Measurements from ENCODE around the gene ZNF460. TPM values are rescaled to one million over a fixed set of nuclear protein-coding genes. Genes with fewer than 3 reads are reported as not detected.
"Not testable (repeated sequence)": the region's sequence is repeated elsewhere in the genome, so short reads cannot be mapped to it uniquely, and the experiment has no call there.

ZNF460 gene
- total RNA-seq, 2 experiments from 2014 or later = 58.2 to 67.1 TPM

DNA sequence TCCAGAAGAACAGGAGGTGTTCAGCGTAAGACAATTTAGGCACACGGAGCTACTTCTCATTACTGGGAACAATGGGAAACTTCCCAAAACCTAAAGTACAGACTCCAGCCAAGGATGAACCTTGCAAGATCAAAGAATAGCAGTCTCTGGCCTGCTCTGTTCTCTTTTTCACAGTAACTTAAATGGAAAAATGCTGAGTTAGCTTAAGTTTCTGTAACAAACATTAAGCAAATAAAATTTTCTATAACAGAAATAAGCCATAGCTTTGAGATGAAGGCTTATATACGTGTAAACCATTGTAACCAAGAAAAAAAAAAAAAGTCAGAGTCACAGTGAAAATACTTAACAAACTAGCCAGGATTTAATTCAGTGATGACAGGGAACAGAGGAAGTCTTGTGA is 18.2 kb upstream of the ZNF460 start:
- no peaks in the 10 kb centered on the region for H3K4me1 Mint-ChIP-seq
- no peak overlapping the region for H3K27ac Mint-ChIP-seq
- POLR2A ChIA-PET = no interaction called here
- H3K36me3 Mint-ChIP-seq = peaks cover 60% of the 10 kb centered on the region
- no peak for ATAC-seq (ENCODE audit: low read depth)
- H3K9me3 Mint-ChIP-seq = peaks cover 17% of the 10 kb centered on the region
- H3K4me3 Mint-ChIP-seq = no peak overlapping the region
- no peak for DNase-seq
- no peaks in the 10 kb centered on the region for H3K27me3 Mint-ChIP-seq

DNA sequence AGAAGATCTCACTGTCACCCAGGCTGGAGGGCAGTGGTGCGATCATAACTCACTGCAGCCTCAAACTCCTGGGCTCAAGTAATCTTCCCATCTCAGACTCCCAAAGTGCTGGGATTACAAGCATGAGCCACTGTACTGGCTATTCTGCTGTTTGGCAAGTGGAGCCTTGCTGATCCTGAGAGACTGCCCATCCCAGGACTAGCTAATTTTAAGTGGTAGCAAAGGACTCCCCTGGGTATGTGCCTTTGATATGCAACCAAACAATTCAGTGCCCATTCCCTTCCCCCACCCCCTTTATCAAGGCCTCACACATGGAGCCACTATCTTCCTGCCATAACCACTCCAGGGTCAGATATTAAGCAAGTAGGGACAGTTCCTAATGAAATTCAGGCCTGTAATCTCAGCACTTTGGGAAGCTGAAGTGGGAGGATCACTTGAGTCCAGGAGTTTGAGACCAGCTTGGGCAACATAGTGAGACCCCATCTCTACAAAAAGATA is 17.0 kb upstream of the ZNF460 start:
- ATAC-seq (ENCODE audit: low read depth) = no peak
- Mint-ChIP-seq H3K27me3 (no peaks in the 10 kb centered on the region), H3K9me3 (peaks cover 17% of the 10 kb centered on the region), H3K27ac (no peak overlapping the region), H3K36me3 (peaks cover 57% of the 10 kb centered on the region), H3K4me1 (no peaks in the 10 kb centered on the region), H3K4me3 (no peak overlapping the region)
- no peak for DNase-seq
- POLR2A ChIA-PET = no interaction called here

GRCh38 chr19:57267291-57267690 is 13.0 kb upstream of the ZNF460 start:
- Mint-ChIP-seq H3K27ac (no peak overlapping the region), H3K4me3 (no peak overlapping the region), H3K9me3 (peaks cover 14% of the 10 kb centered on the region), H3K36me3 (peaks cover 38% of the 10 kb centered on the region), H3K4me1 (peaks cover 1% of the 10 kb centered on the region), H3K27me3 (no peaks in the 10 kb centered on the region)
- POLR2A ChIA-PET = no interaction called here
- DNase-seq (no peak), ATAC-seq (ENCODE audit: low read depth) (no peak)

DNA sequence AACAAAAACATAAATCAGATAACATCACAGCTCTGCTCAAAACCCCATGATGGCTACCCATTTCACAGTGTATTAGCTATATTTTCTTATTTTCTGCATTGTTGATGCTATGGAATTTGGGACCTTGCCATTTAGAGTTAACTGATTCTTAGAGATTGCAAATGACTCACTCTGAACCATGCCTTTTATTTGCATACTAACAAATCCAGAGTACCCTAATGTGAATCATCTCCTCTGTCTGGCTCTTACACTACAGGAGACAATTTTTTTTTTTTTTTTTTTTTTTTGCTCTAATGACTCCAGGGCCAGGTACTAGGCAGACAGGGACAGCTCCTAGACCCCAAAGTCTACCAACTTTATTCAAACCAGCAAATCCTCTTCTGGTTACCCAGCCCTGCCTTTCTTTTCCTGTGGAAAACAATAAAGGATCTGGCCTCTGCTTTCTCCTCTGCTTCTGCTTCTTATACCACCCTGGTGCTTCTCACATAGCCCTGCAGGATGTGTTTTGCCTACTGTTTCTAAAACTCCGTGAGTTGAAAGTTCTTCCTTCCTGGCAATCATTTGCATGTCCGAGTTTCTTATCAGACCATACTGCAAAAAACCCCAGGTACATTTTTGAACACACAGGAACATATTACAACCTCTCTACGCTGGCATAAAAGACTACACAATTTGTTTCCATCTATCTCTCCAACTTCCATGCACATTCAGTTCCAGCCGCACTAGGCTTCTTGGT is 10.6 kb upstream of the ZNF460 start:
- Mint-ChIP-seq H3K4me3 (no peak overlapping the region), H3K27me3 (no peaks in the 10 kb centered on the region)
- no peak for ATAC-seq (ENCODE audit: low read depth)

GRCh38 chr19:57271280-57271679 is 9.0 kb upstream of the ZNF460 start:
- peaks cover 1% of the 10 kb centered on the region for H3K4me1 Mint-ChIP-seq

More for the DNA sequence above, 10.6 kb upstream of the ZNF460 start:
- peaks cover 41% of the 10 kb centered on the region for H3K36me3 Mint-ChIP-seq
- no peak for DNase-seq
- POLR2A ChIA-PET = no interaction called here
- H3K27ac Mint-ChIP-seq = no peak overlapping the region
- peaks cover 14% of the 10 kb centered on the region for H3K9me3 Mint-ChIP-seq
- peaks cover 1% of the 10 kb centered on the region for H3K4me1 Mint-ChIP-seq

DNA sequence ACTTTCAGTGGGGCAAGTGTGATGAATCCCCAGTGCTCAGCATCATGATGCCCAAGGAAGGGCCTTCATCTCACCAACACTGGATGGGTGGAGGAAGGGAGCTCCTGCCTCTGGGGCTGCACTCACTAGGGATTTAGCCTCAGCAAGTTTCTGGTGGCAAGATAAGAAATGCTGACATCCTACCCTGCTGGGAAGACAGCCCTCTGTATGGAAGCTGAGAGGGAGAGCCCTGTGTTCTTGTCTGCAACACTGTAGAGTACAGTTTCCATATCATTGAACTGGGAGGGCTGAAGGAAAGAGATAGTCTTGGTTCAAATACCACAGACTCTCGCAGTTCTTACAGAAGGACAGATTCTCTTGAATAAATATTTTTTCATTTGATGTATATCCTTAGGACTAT is 7.3 kb upstream of the ZNF460 start:
- no peak overlapping the region for H3K27ac Mint-ChIP-seq
- ATAC-seq (ENCODE audit: low read depth) (no peak), DNase-seq (no peak)
- H3K4me3 Mint-ChIP-seq = no peak overlapping the region
- H3K4me1 Mint-ChIP-seq = peaks cover 1% of the 10 kb centered on the region
- no peaks in the 10 kb centered on the region for H3K27me3 Mint-ChIP-seq
- peaks cover 5% of the 10 kb centered on the region for H3K9me3 Mint-ChIP-seq
- POLR2A ChIA-PET = no interaction called here
- H3K36me3 Mint-ChIP-seq = peaks cover 37% of the 10 kb centered on the region

More at GRCh38 chr19:57271280-57271679, 9.0 kb upstream of the ZNF460 start:
- no peak for ATAC-seq (ENCODE audit: low read depth)
- no peak for DNase-seq
- peaks cover 7% of the 10 kb centered on the region for H3K9me3 Mint-ChIP-seq
- H3K4me3 Mint-ChIP-seq = no peak overlapping the region
- H3K27ac Mint-ChIP-seq = no peak overlapping the region
- POLR2A ChIA-PET = no interaction called here
- peaks cover 39% of the 10 kb centered on the region for H3K36me3 Mint-ChIP-seq
- H3K27me3 Mint-ChIP-seq = no peaks in the 10 kb centered on the region

DNA sequence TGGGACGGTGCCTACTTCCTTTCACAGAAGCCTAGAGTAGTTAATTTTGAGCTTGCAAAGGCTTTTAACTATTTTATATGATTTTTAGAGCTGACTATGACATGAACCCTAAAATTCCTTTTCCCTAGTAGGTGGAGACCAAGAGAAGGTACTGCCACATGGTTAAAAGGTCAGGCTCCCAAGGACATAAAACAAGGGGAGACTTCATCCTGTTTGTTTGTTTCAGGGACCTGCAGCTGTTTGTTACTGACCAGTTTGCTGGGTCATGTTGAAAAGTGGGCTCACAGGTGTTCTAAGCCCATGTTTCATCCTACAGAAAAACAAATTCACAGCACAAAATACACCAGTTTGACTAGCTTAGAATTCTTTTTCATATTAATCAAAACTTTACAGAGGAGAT is 3.9 kb upstream of the ZNF460 start:
- peaks cover 37% of the 10 kb centered on the region for H3K36me3 Mint-ChIP-seq
- ATAC-seq (ENCODE audit: low read depth) (no peak), DNase-seq (no peak)
- H3K9me3 Mint-ChIP-seq = peaks cover 3% of the 10 kb centered on the region
- peaks cover 6% of the 10 kb centered on the region for H3K4me1 Mint-ChIP-seq
- H3K27me3 Mint-ChIP-seq = no peaks in the 10 kb centered on the region
- POLR2A ChIA-PET = interaction anchor here (0.6 kb wide), 1 partner anchor 676 kb away, joined by 3 read pairs; no protein-coding TSS in a partner anchor
- no peak overlapping the region for H3K27ac Mint-ChIP-seq
- no peak overlapping the region for H3K4me3 Mint-ChIP-seq

DNA sequence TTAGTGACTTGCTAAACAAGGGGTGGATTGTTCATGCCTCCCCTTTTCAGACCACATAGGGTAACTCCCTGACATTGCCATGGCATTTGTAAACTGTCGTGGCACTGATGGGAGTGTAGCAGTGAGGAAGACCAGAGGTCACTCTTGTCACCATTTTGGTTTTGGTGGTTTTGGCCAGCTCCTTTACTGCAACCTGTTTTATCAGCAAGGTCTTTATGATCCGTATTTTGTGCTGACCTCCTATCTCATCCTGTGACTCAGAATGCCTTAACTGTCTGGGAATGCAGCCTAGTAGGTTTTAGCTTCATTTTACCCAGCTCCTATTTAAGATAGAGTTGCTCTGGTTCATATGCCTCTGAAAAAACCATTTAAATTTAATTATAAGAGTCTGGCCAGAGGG is 1.8 kb upstream of the ZNF460 start:
- Mint-ChIP-seq H3K36me3 (peaks cover 35% of the 10 kb centered on the region), H3K4me1 (peaks cover 23% of the 10 kb centered on the region), H3K4me3 (peak overlapping the region; percentile 44)
- H3K9me3 Mint-ChIP-seq; DNase-seq; H3K27me3 Mint-ChIP-seq; ATAC-seq (ENCODE audit: low read depth); H3K27ac Mint-ChIP-seq: not testable (repeated sequence)
- POLR2A ChIA-PET = interaction anchor here (0.7 kb wide), 1 partner anchor 126 kb away, joined by 3 read pairs; no protein-coding TSS in a partner anchor

DNA sequence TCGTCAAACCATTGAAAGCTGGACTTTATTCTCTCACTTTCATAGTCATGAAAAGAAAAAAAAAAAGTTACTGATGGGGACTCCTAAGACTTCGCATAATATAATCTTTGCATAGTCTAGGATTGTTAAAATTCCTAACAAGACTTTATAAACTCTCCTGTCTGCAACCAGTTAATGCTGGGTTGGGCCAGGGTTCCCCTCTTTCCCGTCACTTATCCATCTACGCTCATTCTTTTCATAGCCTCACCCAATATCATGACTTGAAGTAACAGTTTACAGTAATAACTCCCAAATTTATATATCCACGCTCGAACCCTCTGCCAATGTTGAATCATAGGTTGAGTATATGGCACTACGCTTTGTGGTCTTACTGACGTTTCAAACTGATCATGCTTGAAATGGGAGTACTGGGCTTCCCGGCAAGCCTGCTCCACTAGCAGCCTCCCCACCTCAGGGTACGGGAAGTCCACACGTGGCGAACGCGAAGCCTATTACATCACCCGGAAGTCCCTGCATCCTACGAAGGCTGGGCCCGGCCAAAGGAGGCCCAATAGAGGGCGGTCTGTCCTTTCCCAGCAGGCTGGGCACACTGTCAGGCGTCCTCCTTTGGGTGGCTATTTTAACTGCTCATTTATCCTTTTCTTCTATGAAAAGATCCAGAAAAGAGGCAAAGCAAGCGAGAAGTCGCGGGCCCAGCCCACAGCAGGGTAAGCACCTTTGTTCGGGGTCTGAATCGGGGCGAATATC is 694 bp upstream of the ZNF460 start:
- no peaks in the 10 kb centered on the region for H3K27me3 Mint-ChIP-seq
- POLR2A ChIA-PET = interaction anchor here (1.0 kb wide), 1 partner anchor 34 kb away, joined by 4 read pairs; no protein-coding TSS in a partner anchor
- H3K4me1 Mint-ChIP-seq = peaks cover 24% of the 10 kb centered on the region
- peak; percentile 79 for DNase-seq
- H3K36me3 Mint-ChIP-seq = peaks cover 34% of the 10 kb centered on the region
- no peaks in the 10 kb centered on the region for H3K9me3 Mint-ChIP-seq
- H3K27ac Mint-ChIP-seq = no peak overlapping the region
- H3K4me3 Mint-ChIP-seq = no peak overlapping the region
- ATAC-seq (ENCODE audit: low read depth) = peak; percentile 76

DNA sequence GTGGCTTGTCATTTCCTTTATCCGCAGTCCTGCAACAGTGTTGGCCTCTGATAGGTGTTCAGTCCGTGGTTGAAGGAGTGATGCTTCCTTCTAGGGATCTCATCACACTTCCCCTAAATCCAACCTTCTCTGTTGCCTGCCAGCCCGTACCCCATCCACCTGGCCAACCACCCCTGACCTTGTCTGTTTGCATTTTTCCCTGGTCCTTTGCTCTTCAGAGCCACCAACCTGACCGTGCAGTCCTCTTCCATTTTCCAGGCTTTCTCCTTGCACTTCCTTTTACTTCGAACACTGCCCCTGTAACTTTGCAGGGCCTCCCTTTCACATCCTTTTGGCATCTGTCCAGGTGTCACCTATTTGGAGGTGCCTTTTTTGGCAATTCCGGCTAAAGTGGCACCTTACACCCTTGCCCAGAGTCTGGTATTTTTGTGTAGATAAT is 696 bp downstream of the ZNF460 start:
- Mint-ChIP-seq H3K4me3 (no peak overlapping the region), H3K9me3 (no peaks in the 10 kb centered on the region), H3K27ac (no peak overlapping the region), H3K27me3 (no peaks in the 10 kb centered on the region), H3K4me1 (peaks cover 27% of the 10 kb centered on the region), H3K36me3 (peaks cover 39% of the 10 kb centered on the region)
- DNase-seq (peak; percentile 41), ATAC-seq (ENCODE audit: low read depth) (no peak)
- POLR2A ChIA-PET = no interaction called here

- no peak for ATAC-seq (ENCODE audit: low read depth)
- H3K27ac Mint-ChIP-seq = peak overlapping the region; percentile 86
Observed at GRCh38 chr19:57282011-57282643, 1.8 kb downstream of the ZNF460 start.

GRCh38 chr19:57288373-57288772 is 8.1 kb downstream of the ZNF460 start:
- POLR2A ChIA-PET = interaction anchor here (0.7 kb wide), 1 partner anchor 214 kb away, joined by 3 read pairs; no protein-coding TSS in a partner anchor
- Mint-ChIP-seq H3K36me3 (peaks cover 80% of the 10 kb centered on the region), H3K4me1 (peaks cover 7% of the 10 kb centered on the region), H3K9me3 (peaks cover 33% of the 10 kb centered on the region), H3K27ac (no peak overlapping the region), H3K4me3 (no peak overlapping the region), H3K27me3 (no peaks in the 10 kb centered on the region)
- ATAC-seq (ENCODE audit: low read depth) (no peak), DNase-seq (no peak)

More at GRCh38 chr19:57282011-57282643, 1.8 kb downstream of the ZNF460 start:
- peaks cover 3% of the 10 kb centered on the region for H3K9me3 Mint-ChIP-seq
- peaks cover 44% of the 10 kb centered on the region for H3K36me3 Mint-ChIP-seq
- H3K4me3 Mint-ChIP-seq = no peak overlapping the region
- peaks cover 29% of the 10 kb centered on the region for H3K4me1 Mint-ChIP-seq
- POLR2A ChIA-PET = interaction anchor here (1.0 kb wide), 1 partner anchor 20 kb away, joined by 5 read pairs; no protein-coding TSS in a partner anchor
- H3K27me3 Mint-ChIP-seq = no peaks in the 10 kb centered on the region
- DNase-seq = no peak

GRCh38 chr19:57290970-57291369 is 10.7 kb downstream of the ZNF460 start:
- Mint-ChIP-seq H3K27me3 (no peaks in the 10 kb centered on the region), H3K4me1 (peaks cover 3% of the 10 kb centered on the region), H3K9me3 (peaks cover 38% of the 10 kb centered on the region), H3K4me3 (no peak overlapping the region), H3K27ac (no peak overlapping the region), H3K36me3 (peaks cover 90% of the 10 kb centered on the region)
- no peak for ATAC-seq (ENCODE audit: low read depth)
- POLR2A ChIA-PET = no interaction called here
- DNase-seq = no peak
